ENCODE data around the gene PLXNA1. TPM values are rescaled to one million over a fixed set of nuclear protein-coding genes. Genes with fewer than 3 reads are reported as not detected.

The PLXNA1 gene
- total and polyA plus RNA-seq, 2 experiments from 2014 or later: 11.0 to 73.5 TPM

DNA sequence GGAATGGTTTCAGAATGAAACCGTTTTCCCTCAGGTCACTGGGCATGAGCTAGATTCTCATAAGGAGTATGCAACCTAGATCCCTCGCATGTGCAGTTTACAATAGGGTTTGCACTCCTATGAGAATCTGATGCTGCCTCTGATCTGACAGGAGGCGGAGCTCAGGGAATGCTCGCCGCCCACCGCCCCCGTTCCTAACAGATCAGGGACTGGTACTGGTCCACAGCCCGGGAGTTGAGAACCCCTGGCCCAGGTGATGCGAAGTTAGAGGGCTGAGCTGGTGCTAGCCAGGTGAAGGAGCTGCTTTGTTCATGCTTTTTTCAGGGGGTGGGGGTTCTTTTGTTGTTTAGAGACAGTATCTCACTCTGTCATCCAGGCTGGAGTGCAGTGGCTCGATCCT, 15.5 kb upstream of the PLXNA1 start:
- TF ChIP-seq EZH2phosphoT487 (IDR thresholded peaks at IDR 0.05; ENCODE audit: unreplicated experiment) (no peak), JUNB (IDR thresholded peaks at IDR 0.05; ENCODE audit: unreplicated experiment) (no peak), EZH2 (IDR thresholded peaks at IDR 0.05; ENCODE audit: low read depth, unreplicated experiment) (no peak), CREB1 (CRISPR knock-in tag; IDR thresholded peaks at IDR 0.05; ENCODE audit: low read depth) (no peak), NANOG (IDR thresholded peaks at IDR 0.05; ENCODE audit: borderline replicate concordance) (no peak), STAT1 (IDR thresholded peaks at IDR 0.05; ENCODE audit: unreplicated experiment) (no peak), POLR2AphosphoS5 (IDR thresholded peaks at IDR 0.05; ENCODE audit: low read depth) (no peak), ZNF331 (CRISPR knock-in tag; IDR thresholded peaks at IDR 0.05; ENCODE audit: low read depth) (no peak)
- TF ChIP-seq, protein P1, sequence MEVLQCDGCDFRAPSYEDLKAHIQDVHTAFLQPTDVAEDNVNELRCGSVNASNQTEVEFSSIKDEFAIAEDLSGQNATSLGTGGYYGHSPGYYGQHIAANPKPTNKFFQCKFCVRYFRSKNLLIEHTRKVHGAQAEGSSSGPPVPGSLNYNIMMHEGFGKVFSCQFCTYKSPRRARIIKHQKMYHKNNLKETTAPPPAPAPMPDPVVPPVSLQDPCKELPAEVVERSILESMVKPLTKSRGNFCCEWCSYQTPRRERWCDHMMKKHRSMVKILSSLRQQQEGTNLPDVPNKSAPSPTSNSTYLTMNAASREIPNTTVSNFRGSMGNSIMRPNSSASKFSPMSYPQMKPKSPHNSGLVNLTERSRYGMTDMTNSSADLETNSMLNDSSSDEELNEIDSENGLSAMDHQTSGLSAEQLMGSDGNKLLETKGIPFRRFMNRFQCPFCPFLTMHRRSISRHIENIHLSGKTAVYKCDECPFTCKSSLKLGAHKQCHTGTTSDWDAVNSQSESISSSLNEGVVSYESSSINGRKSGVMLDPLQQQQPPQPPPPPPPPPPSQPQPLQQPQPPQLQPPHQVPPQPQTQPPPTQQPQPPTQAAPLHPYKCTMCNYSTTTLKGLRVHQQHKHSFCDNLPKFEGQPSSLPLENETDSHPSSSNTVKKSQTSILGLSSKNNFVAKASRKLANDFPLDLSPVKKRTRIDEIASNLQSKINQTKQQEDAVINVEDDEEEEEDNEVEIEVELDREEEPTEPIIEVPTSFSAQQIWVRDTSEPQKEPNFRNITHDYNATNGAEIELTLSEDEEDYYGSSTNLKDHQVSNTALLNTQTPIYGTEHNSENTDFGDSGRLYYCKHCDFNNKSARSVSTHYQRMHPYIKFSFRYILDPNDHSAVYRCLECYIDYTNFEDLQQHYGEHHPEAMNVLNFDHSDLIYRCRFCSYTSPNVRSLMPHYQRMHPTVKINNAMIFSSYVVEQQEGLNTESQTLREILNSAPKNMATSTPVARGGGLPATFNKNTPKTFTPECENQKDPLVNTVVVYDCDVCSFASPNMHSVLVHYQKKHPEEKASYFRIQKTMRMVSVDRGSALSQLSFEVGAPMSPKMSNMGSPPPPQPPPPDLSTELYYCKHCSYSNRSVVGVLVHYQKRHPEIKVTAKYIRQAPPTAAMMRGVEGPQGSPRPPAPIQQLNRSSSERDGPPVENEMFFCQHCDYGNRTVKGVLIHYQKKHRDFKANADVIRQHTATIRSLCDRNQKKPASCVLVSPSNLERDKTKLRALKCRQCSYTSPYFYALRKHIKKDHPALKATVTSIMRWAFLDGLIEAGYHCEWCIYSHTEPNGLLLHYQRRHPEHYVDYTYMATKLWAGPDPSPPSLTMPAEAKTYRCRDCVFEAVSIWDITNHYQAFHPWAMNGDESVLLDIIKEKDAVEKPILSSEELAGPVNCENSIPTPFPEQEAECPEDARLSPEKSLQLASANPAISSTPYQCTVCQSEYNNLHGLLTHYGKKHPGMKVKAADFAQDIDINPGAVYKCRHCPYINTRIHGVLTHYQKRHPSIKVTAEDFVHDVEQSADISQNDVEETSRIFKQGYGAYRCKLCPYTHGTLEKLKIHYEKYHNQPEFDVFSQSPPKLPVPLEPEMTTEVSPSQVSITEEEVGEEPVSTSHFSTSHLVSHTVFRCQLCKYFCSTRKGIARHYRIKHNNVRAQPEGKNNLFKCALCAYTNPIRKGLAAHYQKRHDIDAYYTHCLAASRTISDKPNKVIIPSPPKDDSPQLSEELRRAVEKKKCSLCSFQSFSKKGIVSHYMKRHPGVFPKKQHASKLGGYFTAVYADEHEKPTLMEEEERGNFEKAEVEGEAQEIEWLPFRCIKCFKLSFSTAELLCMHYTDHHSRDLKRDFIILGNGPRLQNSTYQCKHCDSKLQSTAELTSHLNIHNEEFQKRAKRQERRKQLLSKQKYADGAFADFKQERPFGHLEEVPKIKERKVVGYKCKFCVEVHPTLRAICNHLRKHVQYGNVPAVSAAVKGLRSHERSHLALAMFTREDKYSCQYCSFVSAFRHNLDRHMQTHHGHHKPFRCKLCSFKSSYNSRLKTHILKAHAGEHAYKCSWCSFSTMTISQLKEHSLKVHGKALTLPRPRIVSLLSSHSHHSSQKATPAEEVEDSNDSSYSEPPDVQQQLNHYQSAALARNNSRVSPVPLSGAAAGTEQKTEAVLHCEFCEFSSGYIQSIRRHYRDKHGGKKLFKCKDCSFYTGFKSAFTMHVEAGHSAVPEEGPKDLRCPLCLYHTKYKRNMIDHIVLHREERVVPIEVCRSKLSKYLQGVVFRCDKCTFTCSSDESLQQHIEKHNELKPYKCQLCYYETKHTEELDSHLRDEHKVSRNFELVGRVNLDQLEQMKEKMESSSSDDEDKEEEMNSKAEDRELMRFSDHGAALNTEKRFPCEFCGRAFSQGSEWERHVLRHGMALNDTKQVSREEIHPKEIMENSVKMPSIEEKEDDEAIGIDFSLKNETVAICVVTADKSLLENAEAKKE (CRISPR knock-in tag; IDR thresholded peaks at IDR 0.05): no peak
- TF ChIP-seq, protein P2, sequence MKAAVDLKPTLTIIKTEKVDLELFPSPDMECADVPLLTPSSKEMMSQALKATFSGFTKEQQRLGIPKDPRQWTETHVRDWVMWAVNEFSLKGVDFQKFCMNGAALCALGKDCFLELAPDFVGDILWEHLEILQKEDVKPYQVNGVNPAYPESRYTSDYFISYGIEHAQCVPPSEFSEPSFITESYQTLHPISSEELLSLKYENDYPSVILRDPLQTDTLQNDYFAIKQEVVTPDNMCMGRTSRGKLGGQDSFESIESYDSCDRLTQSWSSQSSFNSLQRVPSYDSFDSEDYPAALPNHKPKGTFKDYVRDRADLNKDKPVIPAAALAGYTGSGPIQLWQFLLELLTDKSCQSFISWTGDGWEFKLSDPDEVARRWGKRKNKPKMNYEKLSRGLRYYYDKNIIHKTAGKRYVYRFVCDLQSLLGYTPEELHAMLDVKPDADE (IDR thresholded peaks at IDR 0.05): no peak
- TF ChIP-seq, protein P3, sequence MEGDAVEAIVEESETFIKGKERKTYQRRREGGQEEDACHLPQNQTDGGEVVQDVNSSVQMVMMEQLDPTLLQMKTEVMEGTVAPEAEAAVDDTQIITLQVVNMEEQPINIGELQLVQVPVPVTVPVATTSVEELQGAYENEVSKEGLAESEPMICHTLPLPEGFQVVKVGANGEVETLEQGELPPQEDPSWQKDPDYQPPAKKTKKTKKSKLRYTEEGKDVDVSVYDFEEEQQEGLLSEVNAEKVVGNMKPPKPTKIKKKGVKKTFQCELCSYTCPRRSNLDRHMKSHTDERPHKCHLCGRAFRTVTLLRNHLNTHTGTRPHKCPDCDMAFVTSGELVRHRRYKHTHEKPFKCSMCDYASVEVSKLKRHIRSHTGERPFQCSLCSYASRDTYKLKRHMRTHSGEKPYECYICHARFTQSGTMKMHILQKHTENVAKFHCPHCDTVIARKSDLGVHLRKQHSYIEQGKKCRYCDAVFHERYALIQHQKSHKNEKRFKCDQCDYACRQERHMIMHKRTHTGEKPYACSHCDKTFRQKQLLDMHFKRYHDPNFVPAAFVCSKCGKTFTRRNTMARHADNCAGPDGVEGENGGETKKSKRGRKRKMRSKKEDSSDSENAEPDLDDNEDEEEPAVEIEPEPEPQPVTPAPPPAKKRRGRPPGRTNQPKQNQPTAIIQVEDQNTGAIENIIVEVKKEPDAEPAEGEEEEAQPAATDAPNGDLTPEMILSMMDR (conservative IDR thresholded peaks at IDR 0.05; ENCODE audit: low read depth in 2 of 2): no peak

More for the DNA sequence above, 15.5 kb upstream of the PLXNA1 start:
- Mint-ChIP-seq H3K9me3 (no peaks in the 10 kb centered on the region), H3K4me3 (no peak overlapping the region), H3K36me3 (ENCODE audit: low read depth) (no peaks in the 10 kb centered on the region), H3K4me1 (peaks cover 30% of the 10 kb centered on the region), H3K27me3 (ENCODE audit: insufficient read depth, low read depth, poor library complexity) (peaks cover 8% of the 10 kb centered on the region), H3K27ac (no peak overlapping the region)
- H3K27me3 ChIP-seq (ENCODE audit: insufficient read depth): no peaks in the 10 kb centered on the region
- no peaks in the 10 kb centered on the region; the same call in 1 of the 2 replicates for H4K20me1 ChIP-seq (replicated peaks; ENCODE audit: insufficient read depth)
- ATAC-seq (no peak), DNase-seq (ENCODE audit: low spot score) (no peak)
- H3K27ac ChIP-seq (ENCODE audit: low read depth): no peak overlapping the region
- no peaks in the 10 kb centered on the region for H3K4me1 ChIP-seq (ENCODE audit: insufficient read depth)
- no peaks in the 10 kb centered on the region for H3F3A ChIP-seq (replicated peaks; ENCODE audit: low read depth)
- H3K9me2 ChIP-seq (ENCODE audit: insufficient read depth): no peaks in the 10 kb centered on the region
- H3K79me2 ChIP-seq (replicated peaks; ENCODE audit: insufficient read depth): no peaks in the 10 kb centered on the region
- no peaks in the 10 kb centered on the region for H3K36me3 ChIP-seq (ENCODE audit: insufficient read depth)
- no peak overlapping the region for H2AFZ ChIP-seq
- H3K4me3 ChIP-seq: no peak overlapping the region
- H3K4me2 ChIP-seq: no peak overlapping the region

Measured in GM23338 (cell line).